HepG2 (cell line): ENCODE results near the gene MINDY1. TPM values are rescaled to one million over a fixed set of nuclear protein-coding genes. Genes with fewer than 3 reads are reported as not detected.

ENCODE experiments used
- ATF1 ChIP-seq: IDR thresholded peaks from 2 replicates; pipeline ENCODE4 v1.6.1; 2016; ENCODE audit warnings: mild to moderate bottlenecking, control low read depth
- IRX3 ChIP-seq: sonication (generic); formaldehyde crosslinking; IDR thresholded peaks from 2 replicates; pipeline ENCODE4 v1.8.1; 2023; ENCODE audit warnings: mild to moderate bottlenecking, low read depth, missing genetic modification reagents, borderline replicate concordance
- KDM4B ChIP-seq: sonication (generic); formaldehyde crosslinking; IDR thresholded peaks from 2 replicates; pipeline ENCODE4 v1.4.0; 2020; ENCODE audit warnings: missing genetic modification reagents
- KLF12 ChIP-seq: sonication (generic); formaldehyde crosslinking; IDR thresholded peaks from 2 replicates; pipeline ENCODE4 v1.4.0; 2020; ENCODE audit warnings: missing genetic modification reagents, borderline replicate concordance
- KMT2B ChIP-seq: IDR thresholded peaks from 2 replicates; pipeline ENCODE4 v1.6.1; 2016; ENCODE audit warnings: missing genetic modification reagents, missing compliant biosample characterization
- MAZ ChIP-seq, 2 experiments: sonication (generic) in 1 of 2; formaldehyde crosslinking in 1 of 2; IDR thresholded peaks; 2 replicates each; pipeline versions ENCODE4 v1.5.0 to v1.6.1; 2012 to 2020; ENCODE audit warnings: low read depth in 2 of 2, mild to moderate bottlenecking in 2 of 2, borderline replicate concordance in 1 of 2, improper control_type of control experiment in 1 of 2, low read length in 1 of 2, missing genetic modification reagents in 1 of 2, moderate library complexity in 1 of 2
- MED8 ChIP-seq: sonication (generic); formaldehyde crosslinking; IDR thresholded peaks from 2 replicates; pipeline ENCODE4 v1.8.1; 2023; ENCODE audit warnings: mild to moderate bottlenecking, missing genetic modification reagents; ENCODE audit not compliant: insufficient replicate concordance
- PAXIP1 ChIP-seq: sonication (generic); formaldehyde crosslinking; conservative IDR thresholded peaks from 2 replicates; pipeline ENCODE4 v1.4.0; 2020; ENCODE audit warnings: mild to moderate bottlenecking, missing genetic modification reagents, moderate library complexity
- PRPF4 ChIP-seq: fragments of 200-400 bp; formaldehyde crosslinking; IDR thresholded peaks from 2 replicates; pipeline ENCODE4 v1.6.1; 2016; ENCODE audit warnings: low read length, low read depth; ENCODE audit not compliant: poor library complexity, severe bottlenecking
- RXRA ChIP-seq: sonication (generic); formaldehyde crosslinking; IDR thresholded peaks from 2 replicates; pipeline ENCODE4 v1.5.1; 2020; ENCODE audit warnings: missing genetic modification reagents
- SALL1 ChIP-seq: sonication (generic); formaldehyde crosslinking; IDR thresholded peaks from 2 replicates; pipeline ENCODE4 v1.8.0; 2022; ENCODE audit warnings: mild to moderate bottlenecking, missing genetic modification reagents
- SETDB1 ChIP-seq: sonication (generic); formaldehyde crosslinking; IDR thresholded peaks from 2 replicates; pipeline ENCODE4 v1.5.1; 2020; ENCODE audit warnings: missing genetic modification reagents, mild to moderate bottlenecking, borderline replicate concordance
- SMC3 ChIP-seq: IDR thresholded peaks from 2 replicates; pipeline ENCODE4 v1.6.1; 2011; ENCODE audit warnings: low read length, improper control_type of control experiment
- STAT5B ChIP-seq: sonication (generic); formaldehyde crosslinking; IDR thresholded peaks from 2 replicates; pipeline ENCODE4 v1.4.0; 2020; ENCODE audit warnings: missing genetic modification reagents
- ZBTB25 ChIP-seq: IDR thresholded peaks from 2 replicates; pipeline ENCODE4 v1.6.1; 2018; ENCODE audit warnings: missing genetic modification reagents
- ZBTB38 ChIP-seq: sonication (generic); formaldehyde crosslinking; IDR thresholded peaks from 2 replicates; pipeline ENCODE4 v1.5.1; 2020; ENCODE audit warnings: mild to moderate bottlenecking, missing genetic modification reagents
- ZNF589 ChIP-seq: sonication (generic); formaldehyde crosslinking; conservative IDR thresholded peaks from 2 replicates; pipeline ENCODE4 v1.8.0; 2022; ENCODE audit warnings: mild to moderate bottlenecking, moderate library complexity, missing genetic modification reagents
- ZNF607 ChIP-seq: sonication (generic); formaldehyde crosslinking; IDR thresholded peaks from 2 replicates; pipeline ENCODE4 v1.5.1; 2020; ENCODE audit warnings: missing genetic modification reagents, mild to moderate bottlenecking, borderline replicate concordance
- polyA plus RNA-seq, 8 experiments: library from polyadenylated mRNA; depleted of rRNA in 3 of 8; stranded (reverse) in 7 of 8; unstranded in 1 of 8; fragments of >200 nt; fragmentation: Illumina TruSeq in 4 of 8; extraction: Trizol in 4 of 8; gene quantifications; 2 replicates each; pipeline versions ENCODE4 v1.2.1 to v1.2.3, GENCODE V29; 2011 to 2016; ENCODE audit warnings: low read depth in 4 of 8, missing spikeins in 1 of 8, mixed read lengths in 1 of 8; ENCODE audit not compliant: insufficient read depth in 1 of 8
- total RNA-seq, 5 experiments: library from RNA; depleted of rRNA; stranded (reverse); fragments of >200 nt; fragmentation: Illumina TruSeq; extraction: Trizol; gene quantifications; 2 replicates each; pipeline ENCODE4 v1.2.3, GENCODE V29; 2016; ENCODE audit warnings: low read depth in 1 of 5
- TF ChIP-seq, protein P1 (sequence below): sonication (generic); formaldehyde crosslinking; IDR thresholded peaks from 2 replicates; pipeline ENCODE4 v1.5.0; 2020; ENCODE audit warnings: missing genetic modification reagents
- TF ChIP-seq, protein P2 (sequence below): sonication (generic); formaldehyde crosslinking; IDR thresholded peaks from 2 replicates; pipeline ENCODE4 v1.5.0; 2020; ENCODE audit warnings: mild to moderate bottlenecking, missing genetic modification reagents, borderline replicate concordance

Gene MINDY1
- total and polyA plus RNA-seq, 2 of the 13 experiments (the other 11 are each of a cell fraction or from before 2014, with no cell fraction given), result 11.1 to 15.0 TPM

GRCh38 chr1:151047591-151047924 lies 40.9 kb upstream of the MINDY1 start, which contains the start of gene C1orf56 (continued):
- TF ChIP-seq, protein P1, sequence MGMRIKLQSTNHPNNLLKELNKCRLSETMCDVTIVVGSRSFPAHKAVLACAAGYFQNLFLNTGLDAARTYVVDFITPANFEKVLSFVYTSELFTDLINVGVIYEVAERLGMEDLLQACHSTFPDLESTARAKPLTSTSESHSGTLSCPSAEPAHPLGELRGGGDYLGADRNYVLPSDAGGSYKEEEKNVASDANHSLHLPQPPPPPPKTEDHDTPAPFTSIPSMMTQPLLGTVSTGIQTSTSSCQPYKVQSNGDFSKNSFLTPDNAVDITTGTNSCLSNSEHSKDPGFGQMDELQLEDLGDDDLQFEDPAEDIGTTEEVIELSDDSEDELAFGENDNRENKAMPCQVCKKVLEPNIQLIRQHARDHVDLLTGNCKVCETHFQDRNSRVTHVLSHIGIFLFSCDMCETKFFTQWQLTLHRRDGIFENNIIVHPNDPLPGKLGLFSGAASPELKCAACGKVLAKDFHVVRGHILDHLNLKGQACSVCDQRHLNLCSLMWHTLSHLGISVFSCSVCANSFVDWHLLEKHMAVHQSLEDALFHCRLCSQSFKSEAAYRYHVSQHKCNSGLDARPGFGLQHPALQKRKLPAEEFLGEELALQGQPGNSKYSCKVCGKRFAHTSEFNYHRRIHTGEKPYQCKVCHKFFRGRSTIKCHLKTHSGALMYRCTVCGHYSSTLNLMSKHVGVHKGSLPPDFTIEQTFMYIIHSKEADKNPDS (CRISPR knock-in tag), result no peak
- TF ChIP-seq KLF12 (CRISPR knock-in tag) (no peak), MAZ (IDR thresholded peaks at IDR 0.05; ENCODE audit: borderline replicate concordance, low read depth, low read length) (peak; percentile 45; the same call in 1 of the 2 replicates), MAZ (CRISPR knock-in tag; IDR thresholded peaks at IDR 0.05; ENCODE audit: low read depth) (no peak; the same call in 1 of the 2 replicates), IRX3 (CRISPR knock-in tag) (no peak), SMC3 (no peak), ZNF607 (no peak), KMT2B (CRISPR knock-in tag) (no peak), ZBTB38 (CRISPR knock-in tag) (no peak), KDM4B (CRISPR knock-in tag) (no peak; the same call in 1 of the 2 replicates), STAT5B (CRISPR knock-in tag) (no peak), RXRA (CRISPR knock-in tag) (no peak), PAXIP1 (no peak; the same call in 1 of the 2 replicates), MED8 (no peak), ZNF589 (CRISPR knock-in tag) (no peak), ATF1 (CRISPR knock-in tag) (no peak), SALL1 (CRISPR knock-in tag) (no peak), ZBTB25 (peak; percentile 43; the same call in 1 of the 2 replicates), PRPF4 (no peak), SETDB1 (CRISPR knock-in tag) (no peak)
- TF ChIP-seq, protein P2, sequence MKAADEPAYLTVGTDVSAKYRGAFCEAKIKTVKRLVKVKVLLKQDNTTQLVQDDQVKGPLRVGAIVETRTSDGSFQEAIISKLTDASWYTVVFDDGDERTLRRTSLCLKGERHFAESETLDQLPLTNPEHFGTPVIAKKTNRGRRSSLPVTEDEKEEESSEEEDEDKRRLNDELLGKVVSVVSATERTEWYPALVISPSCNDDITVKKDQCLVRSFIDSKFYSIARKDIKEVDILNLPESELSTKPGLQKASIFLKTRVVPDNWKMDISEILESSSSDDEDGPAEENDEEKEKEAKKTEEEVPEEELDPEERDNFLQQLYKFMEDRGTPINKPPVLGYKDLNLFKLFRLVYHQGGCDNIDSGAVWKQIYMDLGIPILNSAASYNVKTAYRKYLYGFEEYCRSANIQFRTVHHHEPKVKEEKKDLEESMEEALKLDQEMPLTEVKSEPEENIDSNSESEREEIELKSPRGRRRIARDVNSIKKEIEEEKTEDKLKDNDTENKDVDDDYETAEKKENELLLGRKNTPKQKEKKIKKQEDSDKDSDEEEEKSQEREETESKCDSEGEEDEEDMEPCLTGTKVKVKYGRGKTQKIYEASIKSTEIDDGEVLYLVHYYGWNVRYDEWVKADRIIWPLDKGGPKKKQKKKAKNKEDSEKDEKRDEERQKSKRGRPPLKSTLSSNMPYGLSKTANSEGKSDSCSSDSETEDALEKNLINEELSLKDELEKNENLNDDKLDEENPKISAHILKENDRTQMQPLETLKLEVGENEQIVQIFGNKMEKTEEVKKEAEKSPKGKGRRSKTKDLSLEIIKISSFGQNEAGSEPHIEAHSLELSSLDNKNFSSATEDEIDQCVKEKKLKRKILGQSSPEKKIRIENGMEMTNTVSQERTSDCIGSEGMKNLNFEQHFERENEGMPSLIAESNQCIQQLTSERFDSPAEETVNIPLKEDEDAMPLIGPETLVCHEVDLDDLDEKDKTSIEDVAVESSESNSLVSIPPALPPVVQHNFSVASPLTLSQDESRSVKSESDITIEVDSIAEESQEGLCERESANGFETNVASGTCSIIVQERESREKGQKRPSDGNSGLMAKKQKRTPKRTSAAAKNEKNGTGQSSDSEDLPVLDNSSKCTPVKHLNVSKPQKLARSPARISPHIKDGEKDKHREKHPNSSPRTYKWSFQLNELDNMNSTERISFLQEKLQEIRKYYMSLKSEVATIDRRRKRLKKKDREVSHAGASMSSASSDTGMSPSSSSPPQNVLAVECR, result no peak
